CD4-positive, alpha-beta T cell (primary cell): ENCODE results near the gene DAPK2. TPM values are rescaled to one million over a fixed set of nuclear protein-coding genes. Genes with fewer than 3 reads are reported as not detected.

Experiments
- ATAC-seq: fragments of 200-7000 bp; cut with Tn5 transposase; one replicate; pipeline ENCODE4 v1.10.0; 2022; ENCODE audit warnings: mild to moderate bottlenecking; ENCODE audit not compliant: poor library complexity
- CTCF ChIA-PET: fragments of 350-600 bp; sonication (Branson Sonifier 250); formaldehyde crosslinking; loops from one replicate; lab custom pipeline; 2021; ENCODE audit warnings: antibody characterized with exemption, inconsistent platforms; lab: Charles Lee
- POLR2A ChIA-PET: fragments of 350-600 bp; sonication (Branson Sonifier 250); formaldehyde crosslinking; loops from one replicate; lab custom pipeline; 2021; ENCODE audit warnings: antibody characterized with exemption, inconsistent platforms; lab: Charles Lee
- DNase-seq, 14 experiments: peaks; one replicate each; pipeline ENCODE4 v3.0.0-alpha.2; 2013 to 2020; ENCODE audit warnings: mixed read lengths in 2 of 14
- H3K27ac ChIP-seq, 2 donors: one replicate each; pipeline versions ENCODE4 v1.5.1 to v1.7.0; 2013; ENCODE audit warnings: low read length in 2 of 2, low read depth in 1 of 2, mild to moderate bottlenecking in 1 of 2
- H3K27me3 ChIP-seq, 2 experiments: 1 replicate in 1 of 2; 2 replicates in 1 of 2; pipeline versions ENCODE4 v1.6.1 to v1.7.0; 2013; ENCODE audit warnings: low read length in 2 of 2, control low read depth in 1 of 2, mild to moderate bottlenecking in 1 of 2, moderate library complexity in 1 of 2; ENCODE audit not compliant: insufficient read depth in 2 of 2, control insufficient read depth in 1 of 2
- H3K36me3 ChIP-seq: one replicate; pipeline ENCODE4 v1.6.1; 2013; ENCODE audit warnings: low read length, control low read depth; ENCODE audit not compliant: insufficient read depth
- H3K4me1 ChIP-seq: one replicate; pipeline ENCODE4 v1.6.1; 2013; ENCODE audit warnings: low read length, control low read depth; ENCODE audit not compliant: insufficient read depth
- H3K4me3 ChIP-seq: one replicate; pipeline ENCODE4 v1.5.1; 2013; ENCODE audit warnings: mild to moderate bottlenecking, low read length, moderate library complexity
- H3K9me3 ChIP-seq, 2 experiments: 1 replicate in 1 of 2; 2 replicates in 1 of 2; pipeline versions ENCODE4 v1.6.1 to v1.7.0; 2013; ENCODE audit warnings: low read length in 2 of 2, mild to moderate bottlenecking in 2 of 2, control low read depth in 1 of 2, moderate library complexity in 1 of 2; ENCODE audit not compliant: control insufficient read depth in 1 of 2, insufficient read depth in 1 of 2
- H3K27ac Mint-ChIP-seq: one replicate; pipeline ENCODE4 v1.8.0; 2020; ENCODE audit warnings: mixed read lengths
- H3K27me3 Mint-ChIP-seq: one replicate; pipeline ENCODE4 v1.8.0; 2021; ENCODE audit warnings: mixed read lengths
- H3K36me3 Mint-ChIP-seq: one replicate; pipeline ENCODE4 v1.8.0; 2021; ENCODE audit warnings: low read depth, mixed read lengths
- H3K4me1 Mint-ChIP-seq: one replicate; pipeline ENCODE4 v1.8.0; 2021; ENCODE audit warnings: low read depth, mixed read lengths
- H3K4me3 Mint-ChIP-seq: one replicate; pipeline ENCODE4 v1.8.0; 2020; ENCODE audit warnings: mild to moderate bottlenecking, mixed read lengths
- H3K9me3 Mint-ChIP-seq: one replicate; pipeline ENCODE4 v1.8.0; 2020; ENCODE audit warnings: mixed read lengths
- intact Hi-C, 2 experiments: fragments of 100-400 bp; cut with DNase I in 1 of 2; cut with micrococcal nuclease in 1 of 2; formaldehyde crosslinking; loops; one replicate each; pipeline versions ENCODE4 v1.15.1 to v1.9.0; 2023 to 2025; cut with DNase I, micrococcal nuclease
- total RNA-seq, 174 experiments: library from RNA in 2 of 174; stranded (reverse) in 2 of 174; gene quantifications; one replicate each; pipeline ENCODE4 v1.2.3 and lab custom pipeline; 2021 to 2026
- TF ChIP-seq, protein P1 (sequence below): fragments of 200-600 bp; IDR thresholded peaks from one replicate; pipeline ENCODE4 v1.8.0; 2022; ENCODE audit warnings: antibody characterized with exemption, mild to moderate bottlenecking

DAPK2 gene
- total RNA-seq, 2 experiments from 2014 or later: 1.3 to 1.6 TPM

DNA sequence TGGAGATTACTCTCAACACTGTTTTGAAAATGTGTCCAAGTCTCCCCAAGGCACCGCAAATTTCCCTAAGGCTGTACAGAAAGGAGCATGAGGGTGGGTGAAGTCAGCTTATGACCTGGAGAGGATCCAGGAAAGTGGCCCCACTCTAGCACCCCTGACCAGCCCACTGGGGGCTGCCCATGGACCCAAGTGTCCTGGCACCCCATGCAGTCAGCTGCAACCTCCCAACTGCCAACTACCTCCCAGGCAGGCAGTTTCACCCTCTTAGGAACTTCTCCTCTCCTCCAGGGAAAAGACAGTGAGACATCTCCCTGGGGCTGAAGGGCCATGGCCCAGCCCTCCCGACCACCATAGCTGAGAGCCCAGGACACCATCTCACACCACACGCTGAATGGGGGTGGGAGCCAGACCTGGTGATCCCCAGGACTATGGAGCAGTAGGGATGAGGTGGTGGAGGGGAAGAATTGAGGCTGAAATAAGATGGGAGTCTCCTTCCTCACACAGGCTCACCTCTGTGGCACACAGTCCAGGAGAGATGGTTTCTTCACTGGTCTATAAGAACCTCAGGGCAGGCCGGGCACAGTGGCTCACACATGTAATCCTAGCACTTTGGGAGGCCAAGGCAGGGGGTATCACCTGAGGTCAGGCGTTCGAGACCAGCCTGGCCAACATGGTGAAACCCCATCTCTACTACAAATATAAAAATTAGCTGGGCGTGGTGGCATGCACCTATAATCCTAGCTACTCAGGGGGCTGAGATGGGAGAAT is 104.4 kb downstream of the DAPK2 start:
- ChIA-PET CTCF (interaction anchor here (0.6 to 1.4 kb wide), 5 partner anchors 10 to 203 kb away, joined by 3 to 4 read pairs (median 3); no protein-coding TSS in a partner anchor), POLR2A (interaction anchor here (1.0 kb wide), 1 partner anchor 69 kb away, joined by 3 read pairs; no protein-coding TSS in a partner anchor)
- no peaks in the 10 kb centered on the region for H3K27me3 ChIP-seq
- no peak overlapping the region for H3K27ac ChIP-seq
- H3K36me3 ChIP-seq: no peaks in the 10 kb centered on the region
- intact Hi-C loops: loop anchor here in 1 of 2 experiments (5.0 kb wide), 1 partner anchor 110 kb away; the partner anchor contains the start of gene HERC1
- Mint-ChIP-seq H3K9me3 (no peaks in the 10 kb centered on the region), H3K4me1 (peaks cover 46% of the 10 kb centered on the region), H3K27ac (peak overlapping the region; percentile 59), H3K36me3 (no peaks in the 10 kb centered on the region), H3K4me3 (no peak overlapping the region), H3K27me3 (no peaks in the 10 kb centered on the region)
- no peak overlapping the region for H3K4me3 ChIP-seq
- H3K4me1 ChIP-seq: peaks cover 39% of the 10 kb centered on the region
- DNase-seq: no peak
- no peaks in the 10 kb centered on the region for H3K9me3 ChIP-seq
- no peak for ATAC-seq
- TF ChIP-seq, protein P1, sequence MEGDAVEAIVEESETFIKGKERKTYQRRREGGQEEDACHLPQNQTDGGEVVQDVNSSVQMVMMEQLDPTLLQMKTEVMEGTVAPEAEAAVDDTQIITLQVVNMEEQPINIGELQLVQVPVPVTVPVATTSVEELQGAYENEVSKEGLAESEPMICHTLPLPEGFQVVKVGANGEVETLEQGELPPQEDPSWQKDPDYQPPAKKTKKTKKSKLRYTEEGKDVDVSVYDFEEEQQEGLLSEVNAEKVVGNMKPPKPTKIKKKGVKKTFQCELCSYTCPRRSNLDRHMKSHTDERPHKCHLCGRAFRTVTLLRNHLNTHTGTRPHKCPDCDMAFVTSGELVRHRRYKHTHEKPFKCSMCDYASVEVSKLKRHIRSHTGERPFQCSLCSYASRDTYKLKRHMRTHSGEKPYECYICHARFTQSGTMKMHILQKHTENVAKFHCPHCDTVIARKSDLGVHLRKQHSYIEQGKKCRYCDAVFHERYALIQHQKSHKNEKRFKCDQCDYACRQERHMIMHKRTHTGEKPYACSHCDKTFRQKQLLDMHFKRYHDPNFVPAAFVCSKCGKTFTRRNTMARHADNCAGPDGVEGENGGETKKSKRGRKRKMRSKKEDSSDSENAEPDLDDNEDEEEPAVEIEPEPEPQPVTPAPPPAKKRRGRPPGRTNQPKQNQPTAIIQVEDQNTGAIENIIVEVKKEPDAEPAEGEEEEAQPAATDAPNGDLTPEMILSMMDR: no peak

DNA sequence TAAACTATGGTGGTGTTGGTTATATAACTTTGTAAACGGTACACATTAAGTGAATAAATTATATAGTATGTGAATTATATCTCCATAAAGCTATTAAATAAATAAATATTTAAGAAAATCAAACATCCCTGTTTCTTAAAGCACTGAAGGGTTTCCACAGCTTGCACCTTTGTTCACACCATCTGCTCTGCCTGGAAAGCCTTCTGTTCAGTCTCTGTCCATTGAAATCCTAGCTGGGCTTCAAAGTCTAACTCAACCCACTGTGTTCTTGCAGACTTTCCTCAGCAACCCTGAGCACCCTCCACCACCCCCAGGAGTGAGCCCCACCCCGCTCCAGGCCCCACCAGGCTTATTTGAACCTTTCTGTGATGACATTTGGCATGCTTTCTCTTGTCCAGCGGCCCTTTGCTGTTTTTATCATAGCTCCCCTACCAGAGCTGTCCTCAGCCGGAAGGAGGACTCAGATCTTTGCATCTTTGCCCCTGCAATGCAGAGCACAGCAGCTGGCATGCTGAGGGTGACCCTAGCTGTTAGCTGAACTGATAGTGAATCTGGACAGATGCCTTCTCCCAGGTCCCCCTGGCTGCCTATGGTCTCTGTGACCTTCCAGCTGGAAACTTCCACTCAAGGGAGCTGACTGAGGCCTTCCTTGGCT is 105.2 kb downstream of the DAPK2 start:
- ATAC-seq: no peak
- Mint-ChIP-seq H3K27me3 (no peaks in the 10 kb centered on the region), H3K27ac (peak overlapping the region; percentile 59), H3K36me3 (no peaks in the 10 kb centered on the region), H3K9me3 (no peaks in the 10 kb centered on the region), H3K4me1 (peaks cover 46% of the 10 kb centered on the region), H3K4me3 (no peak overlapping the region)
- Histone ChIP-seq H3K36me3 (no peaks in the 10 kb centered on the region), H3K27ac (no peak overlapping the region), H3K27me3 (no peaks in the 10 kb centered on the region), H3K9me3 (no peaks in the 10 kb centered on the region), H3K4me1 (peaks cover 39% of the 10 kb centered on the region), H3K4me3 (no peak overlapping the region)
- ChIA-PET POLR2A (interaction anchor here (1.0 kb wide), 1 partner anchor 70 kb away, joined by 3 read pairs; no protein-coding TSS in a partner anchor), CTCF (interaction anchor here (1.0 to 1.3 kb wide), 3 partner anchors 10 to 126 kb away, joined by 3 to 4 read pairs (median 3); no protein-coding TSS in a partner anchor)
- TF ChIP-seq, protein P1: no peak
- intact Hi-C loops: loop anchor here in 1 of 2 experiments (5.0 kb wide), 1 partner anchor 109 kb away; the partner anchor contains the start of gene HERC1
- no peak for DNase-seq

DNA sequence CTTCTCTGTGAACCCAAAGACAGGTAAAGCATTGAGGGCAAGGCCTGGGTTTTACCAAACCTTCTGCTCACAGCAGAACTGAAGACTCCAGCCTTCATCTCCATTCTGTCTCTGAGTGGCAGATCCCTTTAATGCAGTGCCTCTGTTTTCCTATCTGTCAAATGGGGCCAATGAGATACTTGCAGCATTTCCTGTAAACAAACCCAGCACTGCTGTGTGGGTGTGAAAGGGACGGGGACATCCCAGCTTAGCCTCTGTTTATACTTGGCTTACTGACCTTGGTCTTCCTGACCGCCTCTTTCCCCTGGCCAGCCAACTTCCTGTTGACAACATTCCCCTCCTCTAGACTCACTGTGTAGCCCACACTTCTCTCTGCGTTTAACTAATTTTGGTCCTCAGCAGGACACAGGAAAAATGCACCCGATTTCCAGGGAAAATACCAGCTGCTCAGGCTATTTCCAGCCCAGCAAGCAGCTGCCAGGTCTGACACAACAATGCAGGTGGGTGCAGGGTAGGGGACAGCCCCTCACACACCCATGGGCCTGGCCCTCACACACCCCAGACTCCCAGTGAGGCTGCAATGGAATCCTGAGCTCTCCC is 106.7 kb downstream of the DAPK2 start:
- H3K4me1 Mint-ChIP-seq: peaks cover 41% of the 10 kb centered on the region
- ChIA-PET POLR2A (interaction anchor here (0.6 to 1.1 kb wide), 2 partner anchors 163 to 432 kb away, joined by 3 read pairs; no protein-coding TSS in a partner anchor), CTCF (no interaction called here)

More for the DNA sequence above, 106.7 kb downstream of the DAPK2 start:
- Histone ChIP-seq H3K4me1 (peaks cover 29% of the 10 kb centered on the region), H3K9me3 (no peaks in the 10 kb centered on the region), H3K27ac (peak overlapping the region in 1 of 2 donors; percentile 41), H3K4me3 (no peak overlapping the region), H3K36me3 (no peaks in the 10 kb centered on the region), H3K27me3 (no peaks in the 10 kb centered on the region)
- intact Hi-C loops: loop anchor here in 1 of 2 experiments (5.0 kb wide), 1 partner anchor 107 kb away; the partner anchor contains the start of gene HERC1
- Mint-ChIP-seq H3K4me3 (no peak overlapping the region), H3K27me3 (no peaks in the 10 kb centered on the region), H3K27ac (peak overlapping the region; percentile 79), H3K36me3 (no peaks in the 10 kb centered on the region), H3K9me3 (no peaks in the 10 kb centered on the region)
- TF ChIP-seq, protein P1: no peak
- ATAC-seq: peak; percentile 59
- DNase-seq: peak in 5 of 14 experiments; percentile 9 to 67 (median 35)
